Neuron (in vitro differentiated cells): ENCODE data around the gene PLEKHM1.
"Not testable (repeated sequence)": the region's sequence is repeated elsewhere in the genome, so short reads cannot be mapped to it uniquely, and the experiment has no call there.

ENCODE experiments used
- H2AFZ ChIP-seq: one replicate; pipeline ENCODE4 v1.6.1; 2013; ENCODE audit warnings: low read depth, mild to moderate bottlenecking, inconsistent platforms, low read length, moderate library complexity
- H3K27me3 ChIP-seq: one replicate; pipeline ENCODE4 v1.6.1; 2013; ENCODE audit warnings: low read length; ENCODE audit not compliant: insufficient read depth
- H3K36me3 ChIP-seq: one replicate; pipeline ENCODE4 v1.6.1; 2013; ENCODE audit warnings: low read length; ENCODE audit not compliant: insufficient read depth
- H3K4me1 ChIP-seq: one replicate; pipeline ENCODE4 v1.6.1; 2013; ENCODE audit warnings: low read length; ENCODE audit not compliant: insufficient read depth
- H3K4me3 ChIP-seq: 2 replicates; pipeline ENCODE4 v1.5.1; 2013; ENCODE audit warnings: mild to moderate bottlenecking, low read length, moderate library complexity
- H3K9me3 ChIP-seq: one replicate; pipeline ENCODE4 v1.6.1; 2013; ENCODE audit warnings: low read length

PLEKHM1 gene

GRCh38 chr17:45490615-45491433 lies at the start of gene PLEKHM1:
PLEKHM1 (minus strand) TSS chr17:45490721; CDS start chr17:45482484, 8,237 bp downstream.
- not testable (repeated sequence) for H3K9me3 ChIP-seq, H3K36me3 ChIP-seq, H3K27me3 ChIP-seq, H3K4me1 ChIP-seq
- H3K4me3 ChIP-seq, result peak within 1 kb of the TSS; percentile 52
- H2AFZ ChIP-seq, result peak within 1 kb of the TSS; percentile 54

- not testable (repeated sequence) for H2AFZ ChIP-seq, H3K27me3 ChIP-seq, H3K9me3 ChIP-seq, H3K36me3 ChIP-seq, H3K4me3 ChIP-seq, H3K4me1 ChIP-seq
Observed at GRCh38 chr17:45538168-45538567, 47.6 kb upstream of the PLEKHM1 start.

GRCh38 chr17:45506072-45506471 lies 15.6 kb upstream of the PLEKHM1 start:
- H3K27me3 ChIP-seq, H3K4me3 ChIP-seq, H3K9me3 ChIP-seq, H2AFZ ChIP-seq, H3K4me1 ChIP-seq, H3K36me3 ChIP-seq: not testable (repeated sequence)

GRCh38 chr17:45505183-45505582 lies 14.7 kb upstream of the PLEKHM1 start:
- not testable (repeated sequence) for H3K27me3 ChIP-seq, H2AFZ ChIP-seq, H3K4me3 ChIP-seq, H3K9me3 ChIP-seq, H3K4me1 ChIP-seq, H3K36me3 ChIP-seq

- H3K36me3 ChIP-seq, H3K9me3 ChIP-seq, H2AFZ ChIP-seq, H3K4me1 ChIP-seq, H3K4me3 ChIP-seq, H3K27me3 ChIP-seq: not testable (repeated sequence)
Observed at GRCh38 chr17:45501092-45501707, 10.7 kb upstream of the PLEKHM1 start.

GRCh38 chr17:45500478-45500877 lies 10.0 kb upstream of the PLEKHM1 start:
- H3K4me1 ChIP-seq, H3K9me3 ChIP-seq, H2AFZ ChIP-seq, H3K36me3 ChIP-seq, H3K27me3 ChIP-seq, H3K4me3 ChIP-seq: not testable (repeated sequence)

- not testable (repeated sequence) for H3K36me3 ChIP-seq, H3K27me3 ChIP-seq, H2AFZ ChIP-seq, H3K4me3 ChIP-seq, H3K9me3 ChIP-seq, H3K4me1 ChIP-seq
Observed at GRCh38 chr17:45499208-45499607, 8.7 kb upstream of the PLEKHM1 start.

GRCh38 chr17:45498377-45498776 lies 7.9 kb upstream of the PLEKHM1 start:
- H3K36me3 ChIP-seq, H3K9me3 ChIP-seq, H3K4me1 ChIP-seq, H3K4me3 ChIP-seq, H2AFZ ChIP-seq, H3K27me3 ChIP-seq: not testable (repeated sequence)

- H3K4me3 ChIP-seq, H3K27me3 ChIP-seq, H3K9me3 ChIP-seq, H3K36me3 ChIP-seq, H3K4me1 ChIP-seq, H2AFZ ChIP-seq: not testable (repeated sequence)
Observed at GRCh38 chr17:45497449-45497848, 6.9 kb upstream of the PLEKHM1 start.

- not testable (repeated sequence) for H2AFZ ChIP-seq, H3K36me3 ChIP-seq, H3K4me1 ChIP-seq, H3K4me3 ChIP-seq, H3K27me3 ChIP-seq, H3K9me3 ChIP-seq
Observed at GRCh38 chr17:45496507-45496906, 6.0 kb upstream of the PLEKHM1 start.

- not testable (repeated sequence) for H3K27me3 ChIP-seq, H3K4me3 ChIP-seq
Observed at GRCh38 chr17:45494556-45494955, 4.0 kb upstream of the PLEKHM1 start.

GRCh38 chr17:45492156-45492555 lies 1.6 kb upstream of the PLEKHM1 start:
- H3K27me3 ChIP-seq, H3K4me3 ChIP-seq, H3K9me3 ChIP-seq, H2AFZ ChIP-seq, H3K36me3 ChIP-seq, H3K4me1 ChIP-seq: not testable (repeated sequence)

More at GRCh38 chr17:45494556-45494955, 4.0 kb upstream of the PLEKHM1 start:
- not testable (repeated sequence) for H2AFZ ChIP-seq, H3K9me3 ChIP-seq, H3K36me3 ChIP-seq, H3K4me1 ChIP-seq

GRCh38 chr17:45490198-45490597 lies 323 bp downstream of the PLEKHM1 start:
- Histone ChIP-seq H3K4me3 (peak overlapping the region; percentile 52), H2AFZ (peak overlapping the region; percentile 54)
- not testable (repeated sequence) for H3K36me3 ChIP-seq, H3K4me1 ChIP-seq, H3K27me3 ChIP-seq, H3K9me3 ChIP-seq

GRCh38 chr17:45487704-45488103 lies 2.8 kb downstream of the PLEKHM1 start:
- not testable (repeated sequence) for H3K4me1 ChIP-seq, H3K27me3 ChIP-seq, H3K9me3 ChIP-seq, H3K36me3 ChIP-seq, H3K4me3 ChIP-seq, H2AFZ ChIP-seq
